KOPT-K1 (cell line): Measurements from ENCODE around the gene SV2A.
"Not testable (repeated sequence)": the region's sequence is repeated elsewhere in the genome, so short reads cannot be mapped to it uniquely, and the experiment has no call there.

Source experiments
- H3K27ac ChIP-seq: fragments of 200-600 bp; sonication (generic); 2 replicates; pipeline ENCODE4 v1.5.1; 2016; ENCODE audit warnings: antibody characterized with exemption, mild to moderate bottlenecking, low read depth, low read length; ENCODE audit not compliant: poor library complexity, severe bottlenecking
- H3K36me3 ChIP-seq: fragments of 200-600 bp; sonication (generic); 2 replicates; pipeline ENCODE4 v1.5.1; 2017; ENCODE audit warnings: antibody characterized with exemption, mild to moderate bottlenecking, low read length, moderate library complexity; ENCODE audit not compliant: insufficient read depth
- H3K9me3 ChIP-seq: fragments of 200-600 bp; sonication (generic); 2 replicates; pipeline ENCODE4 v1.5.1; 2017; ENCODE audit warnings: antibody characterized with exemption, low read length, mild to moderate bottlenecking; ENCODE audit not compliant: insufficient read depth, poor library complexity, severe bottlenecking

Gene SV2A

GRCh38 chr1:149886121-149886395 lies 31.6 kb downstream of the SV2A start:
- peak overlapping the region; percentile 93 for H3K27ac ChIP-seq
- H3K9me3 ChIP-seq, H3K36me3 ChIP-seq: not testable (repeated sequence)

GRCh38 chr1:149885339-149886120 lies 32.1 kb downstream of the SV2A start:
- Histone ChIP-seq H3K36me3 (no peaks in the 10 kb centered on the region), H3K9me3 (no peaks in the 10 kb centered on the region), H3K27ac (peak overlapping the region; percentile 93)

- H3K9me3 ChIP-seq: no peaks in the 10 kb centered on the region
- H3K27ac ChIP-seq: peak overlapping the region; percentile 93
- H3K36me3 ChIP-seq: no peaks in the 10 kb centered on the region
Observed at GRCh38 chr1:149884433-149885338, 33.0 kb downstream of the SV2A start.

GRCh38 chr1:149883598-149884247 lies 33.9 kb downstream of the SV2A start:
- Histone ChIP-seq H3K27ac (peak overlapping the region; percentile 93), H3K9me3 (no peaks in the 10 kb centered on the region), H3K36me3 (no peaks in the 10 kb centered on the region)

GRCh38 chr1:149881876-149882275 lies 35.8 kb downstream of the SV2A start:
- no peaks in the 10 kb centered on the region for H3K36me3 ChIP-seq
- H3K27ac ChIP-seq: peak overlapping the region; percentile 93
- no peaks in the 10 kb centered on the region for H3K9me3 ChIP-seq

GRCh38 chr1:149879556-149879955 lies 38.1 kb downstream of the SV2A start:
- Histone ChIP-seq H3K9me3 (no peaks in the 10 kb centered on the region), H3K36me3 (no peaks in the 10 kb centered on the region), H3K27ac (peak overlapping the region; percentile 80)

GRCh38 chr1:149877211-149877946 lies 40.3 kb downstream of the SV2A start:
- no peaks in the 10 kb centered on the region for H3K36me3 ChIP-seq
- H3K9me3 ChIP-seq: no peaks in the 10 kb centered on the region
- peak overlapping the region; percentile 80 for H3K27ac ChIP-seq

GRCh38 chr1:149873060-149873459 lies 44.6 kb downstream of the SV2A start:
- H3K27ac ChIP-seq, H3K36me3 ChIP-seq, H3K9me3 ChIP-seq: not testable (repeated sequence)

- H3K36me3 ChIP-seq, H3K9me3 ChIP-seq, H3K27ac ChIP-seq: not testable (repeated sequence)
Observed at GRCh38 chr1:149866887-149867286, 50.8 kb downstream of the SV2A start.

GRCh38 chr1:149861497-149862054 lies 56.1 kb downstream of the SV2A start:
- H3K9me3 ChIP-seq, H3K36me3 ChIP-seq, H3K27ac ChIP-seq: not testable (repeated sequence)

GRCh38 chr1:149860684-149861496 lies 56.8 kb downstream of the SV2A start:
- not testable (repeated sequence) for H3K9me3 ChIP-seq, H3K27ac ChIP-seq, H3K36me3 ChIP-seq

- H3K9me3 ChIP-seq, H3K27ac ChIP-seq, H3K36me3 ChIP-seq: not testable (repeated sequence)
Observed at GRCh38 chr1:149860271-149860670, 57.4 kb downstream of the SV2A start.
